BLaER1 (cell line): ENCODE measurements around the gene IL25.

Source experiments
- H3K27ac ChIP-seq: shearing (Covaris generic); formaldehyde crosslinking; 2 replicates; pipeline ENCODE4 v1.8.1; 2022
- H3K27me3 ChIP-seq: shearing (Covaris generic); formaldehyde crosslinking; 2 replicates; pipeline ENCODE4 v1.8.1; 2022
- H3K36me3 ChIP-seq: shearing (Covaris generic); formaldehyde crosslinking; 2 replicates; pipeline ENCODE4 v1.8.1; 2022
- H3K4me1 ChIP-seq: shearing (Covaris generic); formaldehyde crosslinking; 2 replicates; pipeline ENCODE4 v1.8.1; 2022
- H3K4me2 ChIP-seq: shearing (Covaris generic); formaldehyde crosslinking; 2 replicates; pipeline ENCODE4 v1.8.1; 2022
- H3K4me3 ChIP-seq: shearing (Covaris generic); formaldehyde crosslinking; 2 replicates; pipeline ENCODE4 v1.8.1; 2022
- H3K9ac ChIP-seq: shearing (Covaris generic); formaldehyde crosslinking; 2 replicates; pipeline ENCODE4 v1.8.1; 2022
- H3K9me3 ChIP-seq: shearing (Covaris generic); formaldehyde crosslinking; 2 replicates; pipeline ENCODE4 v1.8.1; 2022
- H4K20me1 ChIP-seq: shearing (Covaris generic); formaldehyde crosslinking; 2 replicates; pipeline ENCODE4 v1.8.1; 2022
- Cebpa-rat ChIP-seq: shearing (Covaris generic); IDR thresholded peaks from 2 replicates; pipeline ENCODE4 v1.8.1; 2022

The IL25 gene

GRCh38 chr14:23401291-23401690, 28.7 kb downstream of the IL25 start:
- Histone ChIP-seq H3K27ac (no peak overlapping the region), H3K27me3 (peaks cover 19% of the 10 kb centered on the region)

GRCh38 chr14:23402296-23403138, 29.9 kb downstream of the IL25 start:
- Histone ChIP-seq H4K20me1 (peaks cover 35% of the 10 kb centered on the region), H3K36me3 (no peaks in the 10 kb centered on the region), H3K4me3 (no peak overlapping the region), H3K4me2 (no peak overlapping the region), H3K27ac (no peak overlapping the region), H3K27me3 (peaks cover 30% of the 10 kb centered on the region), H3K9me3 (no peaks in the 10 kb centered on the region), H3K4me1 (peaks cover 32% of the 10 kb centered on the region), H3K9ac (no peak overlapping the region)
- no peak for TF ChIP-seq Cebpa-rat

More at GRCh38 chr14:23401291-23401690, 28.7 kb downstream of the IL25 start:
- peaks cover 22% of the 10 kb centered on the region for H4K20me1 ChIP-seq
- no peak for TF ChIP-seq Cebpa-rat
- no peak overlapping the region for H3K9ac ChIP-seq
- H3K9me3 ChIP-seq = no peaks in the 10 kb centered on the region
- no peaks in the 10 kb centered on the region for H3K36me3 ChIP-seq
- no peak overlapping the region for H3K4me2 ChIP-seq
- H3K4me3 ChIP-seq = no peak overlapping the region
- peaks cover 32% of the 10 kb centered on the region for H3K4me1 ChIP-seq

- Histone ChIP-seq H3K36me3 (no peaks in the 10 kb centered on the region), H3K9me3 (no peaks in the 10 kb centered on the region), H3K27me3 (peaks cover 36% of the 10 kb centered on the region)
These were observed 30.5 kb downstream of the IL25 start for GRCh38 chr14:23403139-23403438.

GRCh38 chr14:23403908-23404307, 31.3 kb downstream of the IL25 start:
- Histone ChIP-seq H3K4me3 (no peak overlapping the region), H3K27ac (no peak overlapping the region), H3K27me3 (peaks cover 44% of the 10 kb centered on the region), H4K20me1 (peaks cover 45% of the 10 kb centered on the region), H3K9ac (no peak overlapping the region), H3K36me3 (no peaks in the 10 kb centered on the region), H3K4me2 (no peak overlapping the region), H3K9me3 (no peaks in the 10 kb centered on the region), H3K4me1 (peaks cover 32% of the 10 kb centered on the region)
- TF ChIP-seq Cebpa-rat = no peak

More at GRCh38 chr14:23403139-23403438, 30.5 kb downstream of the IL25 start:
- peaks cover 32% of the 10 kb centered on the region for H3K4me1 ChIP-seq
- no peak overlapping the region for H3K27ac ChIP-seq
- TF ChIP-seq Cebpa-rat = no peak
- H4K20me1 ChIP-seq = peaks cover 40% of the 10 kb centered on the region
- no peak overlapping the region for H3K4me2 ChIP-seq
- H3K4me3 ChIP-seq = no peak overlapping the region
- no peak overlapping the region for H3K9ac ChIP-seq

GRCh38 chr14:23404331-23404900, 31.8 kb downstream of the IL25 start:
- no peaks in the 10 kb centered on the region for H3K36me3 ChIP-seq
- no peak overlapping the region for H3K4me3 ChIP-seq
- no peak overlapping the region for H3K9ac ChIP-seq
- H3K27me3 ChIP-seq = peaks cover 46% of the 10 kb centered on the region
- peak overlapping the region; percentile 96 for H3K4me2 ChIP-seq
- H4K20me1 ChIP-seq = peaks cover 45% of the 10 kb centered on the region
- H3K27ac ChIP-seq = no peak overlapping the region
- no peaks in the 10 kb centered on the region for H3K9me3 ChIP-seq
- H3K4me1 ChIP-seq = peaks cover 32% of the 10 kb centered on the region
- TF ChIP-seq Cebpa-rat = no peak

GRCh38 chr14:23405096-23405495, 32.5 kb downstream of the IL25 start:
- peak overlapping the region; percentile 48; the same call in 1 of the 2 replicates for H3K4me3 ChIP-seq
- H3K9ac ChIP-seq = no peak overlapping the region
- H3K4me1 ChIP-seq = peaks cover 32% of the 10 kb centered on the region
- no peak for TF ChIP-seq Cebpa-rat
- no peak overlapping the region for H3K27ac ChIP-seq
- peaks cover 49% of the 10 kb centered on the region for H3K27me3 ChIP-seq
- H3K4me2 ChIP-seq = peak overlapping the region; percentile 96
- no peaks in the 10 kb centered on the region for H3K9me3 ChIP-seq
- no peaks in the 10 kb centered on the region for H3K36me3 ChIP-seq
- H4K20me1 ChIP-seq = peaks cover 45% of the 10 kb centered on the region

- H3K27ac ChIP-seq = no peak overlapping the region
- H3K27me3 ChIP-seq = peaks cover 54% of the 10 kb centered on the region
- H3K36me3 ChIP-seq = no peaks in the 10 kb centered on the region
- peaks cover 32% of the 10 kb centered on the region for H3K4me1 ChIP-seq
- peak overlapping the region; percentile 48; the same call in 1 of the 2 replicates for H3K4me3 ChIP-seq
- no peak overlapping the region for H3K9ac ChIP-seq
- no peaks in the 10 kb centered on the region for H3K9me3 ChIP-seq
- TF ChIP-seq Cebpa-rat = no peak
- peak overlapping the region; percentile 96 for H3K4me2 ChIP-seq
- peaks cover 45% of the 10 kb centered on the region for H4K20me1 ChIP-seq
These were observed 33.0 kb downstream of the IL25 start for GRCh38 chr14:23405516-23406025.

- no peak overlapping the region for H3K27ac ChIP-seq
- no peak overlapping the region for H3K4me3 ChIP-seq
- TF ChIP-seq Cebpa-rat = no peak
- no peaks in the 10 kb centered on the region for H3K9me3 ChIP-seq
- peaks cover 45% of the 10 kb centered on the region for H4K20me1 ChIP-seq
- peaks cover 32% of the 10 kb centered on the region for H3K4me1 ChIP-seq
- H3K27me3 ChIP-seq = peaks cover 57% of the 10 kb centered on the region
- H3K36me3 ChIP-seq = no peaks in the 10 kb centered on the region
- peak overlapping the region; percentile 96 for H3K4me2 ChIP-seq
- H3K9ac ChIP-seq = no peak overlapping the region
These were observed 33.6 kb downstream of the IL25 start for GRCh38 chr14:23406244-23406643.

- Histone ChIP-seq H3K36me3 (no peaks in the 10 kb centered on the region), H3K4me2 (peak overlapping the region; percentile 96), H3K27ac (no peak overlapping the region), H3K4me1 (peaks cover 32% of the 10 kb centered on the region), H3K27me3 (peaks cover 57% of the 10 kb centered on the region), H4K20me1 (peaks cover 45% of the 10 kb centered on the region), H3K4me3 (no peak overlapping the region), H3K9me3 (no peaks in the 10 kb centered on the region), H3K9ac (no peak overlapping the region)
- TF ChIP-seq Cebpa-rat = no peak
These were observed 34.2 kb downstream of the IL25 start for GRCh38 chr14:23406725-23407355.
